ENCODE measurements around the gene LMBR1. TPM values are rescaled to one million over a fixed set of nuclear protein-coding genes. Genes with fewer than 3 reads are reported as not detected.
"Not testable (repeated sequence)": the region's sequence is repeated elsewhere in the genome, so short reads cannot be mapped to it uniquely, and the experiment has no call there.

LMBR1 gene
- polyA plus RNA-seq, 2 donors = 4.4 to 7.0 TPM

DNA sequence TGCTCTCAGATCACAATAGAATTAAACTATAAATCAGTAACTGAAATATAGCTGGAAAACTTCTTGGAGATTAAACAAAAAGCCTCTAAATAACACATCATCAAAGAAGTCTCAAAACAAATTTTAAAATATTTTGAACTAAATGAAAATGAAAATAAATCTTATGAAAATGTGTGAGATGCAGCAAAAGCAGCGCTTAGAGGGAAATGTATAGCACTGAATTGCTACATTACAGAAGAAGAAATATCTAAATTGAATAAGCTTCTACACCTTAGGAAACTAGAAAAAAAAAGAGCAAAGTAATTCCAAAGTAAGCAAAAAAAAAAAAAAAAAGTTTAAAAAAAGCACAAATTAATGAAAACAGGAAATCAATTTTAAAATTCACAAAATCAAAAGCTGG is 35.2 kb downstream of the LMBR1 start:
- H3K4me3 ChIP-seq (ENCODE audit: low read depth in 1 of 2, low read length in 2 of 2) = no peak overlapping the region
- H3K27me3 ChIP-seq (ENCODE audit: control insufficient read depth in 1 of 2, insufficient read depth in 2 of 2, low read length in 2 of 2) = no peaks in the 10 kb centered on the region
- no peak overlapping the region for H3K27ac ChIP-seq (ENCODE audit: low read depth in 2 of 2, low read length in 1 of 2)
- 96 to 100% methylated on average over 1 of the region's 1 CpG for WGBS, 2 donors
- H3K9me3 ChIP-seq (ENCODE audit: control insufficient read depth in 2 of 2, insufficient read depth in 1 of 2, low read depth in 1 of 2, low read length in 1 of 2) = peaks cover 0 to 2% of the 10 kb centered on the region in 2 donors
- H3K4me1 ChIP-seq (ENCODE audit: control insufficient read depth in 2 of 2, insufficient read depth in 2 of 2, low read length in 1 of 2) = no peaks in the 10 kb centered on the region
- H3K36me3 ChIP-seq (ENCODE audit: control insufficient read depth in 2 of 2, insufficient read depth in 2 of 2, low read length in 1 of 2) = no peaks in the 10 kb centered on the region

DNA sequence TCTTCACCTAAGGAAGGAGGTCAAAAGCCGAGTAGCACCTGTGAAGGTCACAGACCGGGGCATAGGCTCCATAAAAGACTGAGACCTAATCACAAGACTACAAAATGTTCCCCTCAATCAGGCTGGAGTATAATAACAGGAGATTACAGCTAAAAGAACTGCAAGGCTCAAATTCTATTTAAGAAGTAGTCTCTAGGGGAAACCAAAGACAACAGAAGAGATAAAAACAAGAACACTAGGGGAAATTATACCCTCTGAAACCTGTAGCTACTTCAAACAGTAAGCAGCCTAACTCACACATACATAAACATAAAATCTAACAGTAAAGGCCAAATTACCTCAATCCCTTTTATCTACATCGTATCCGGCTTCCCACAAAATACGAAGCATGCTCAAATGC is 38.3 kb downstream of the LMBR1 start:
- 98 to 99% methylated on average over 5 of the region's 5 CpGs for WGBS, 2 donors
- Histone ChIP-seq H3K4me1 (ENCODE audit: control insufficient read depth in 2 of 2, insufficient read depth in 2 of 2, low read length in 1 of 2) (no peaks in the 10 kb centered on the region), H3K4me3 (ENCODE audit: low read depth in 1 of 2, low read length in 2 of 2) (no peak overlapping the region), H3K9me3 (ENCODE audit: control insufficient read depth in 2 of 2, insufficient read depth in 1 of 2, low read depth in 1 of 2, low read length in 1 of 2) (no peaks in the 10 kb centered on the region), H3K27ac (ENCODE audit: low read depth in 2 of 2, low read length in 1 of 2) (no peak overlapping the region), H3K27me3 (ENCODE audit: control insufficient read depth in 1 of 2, insufficient read depth in 2 of 2, low read length in 2 of 2) (no peaks in the 10 kb centered on the region), H3K36me3 (ENCODE audit: control insufficient read depth in 2 of 2, insufficient read depth in 2 of 2, low read length in 1 of 2) (no peaks in the 10 kb centered on the region)

DNA sequence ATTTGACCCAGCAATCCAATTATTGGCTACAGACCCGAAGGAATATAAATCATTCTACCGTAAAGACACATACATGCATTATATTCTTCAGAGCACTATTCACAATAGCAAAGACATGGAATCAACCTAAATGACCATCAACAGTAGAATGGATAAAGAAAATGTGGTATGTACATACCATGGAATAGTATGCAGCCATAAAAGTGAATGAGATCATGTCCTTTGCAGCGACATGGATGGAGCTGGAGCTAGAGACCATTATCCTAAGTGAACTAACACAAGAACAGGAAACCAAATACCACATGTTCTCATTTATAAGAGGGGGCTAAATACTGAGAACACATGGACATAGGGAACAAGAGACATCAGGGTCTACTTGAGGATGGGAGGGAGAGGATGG is 44.0 kb downstream of the LMBR1 start:
- WGBS, 2 donors = 96 to 98% methylated on average over 3 of the region's 3 CpGs
- no peak overlapping the region for H3K4me3 ChIP-seq (ENCODE audit: low read depth in 1 of 2, low read length in 2 of 2)
- no peak overlapping the region for H3K27ac ChIP-seq (ENCODE audit: low read depth in 2 of 2, low read length in 1 of 2)
- H3K36me3 ChIP-seq (ENCODE audit: control insufficient read depth in 2 of 2, insufficient read depth in 2 of 2, low read length in 1 of 2) = no peaks in the 10 kb centered on the region
- no peaks in the 10 kb centered on the region for H3K9me3 ChIP-seq (ENCODE audit: control insufficient read depth in 2 of 2, insufficient read depth in 1 of 2, low read depth in 1 of 2, low read length in 1 of 2)
- no peaks in the 10 kb centered on the region for H3K27me3 ChIP-seq (ENCODE audit: control insufficient read depth in 1 of 2, insufficient read depth in 2 of 2, low read length in 2 of 2)
- no peaks in the 10 kb centered on the region for H3K4me1 ChIP-seq (ENCODE audit: control insufficient read depth in 2 of 2, insufficient read depth in 2 of 2, low read length in 1 of 2)

GRCh38 chr7:156845379-156846101 is 47.4 kb downstream of the LMBR1 start:
- Histone ChIP-seq H3K36me3 (ENCODE audit: control insufficient read depth in 2 of 2, insufficient read depth in 2 of 2, low read length in 1 of 2) (no peaks in the 10 kb centered on the region), H3K4me1 (ENCODE audit: control insufficient read depth in 2 of 2, insufficient read depth in 2 of 2, low read length in 1 of 2) (no peaks in the 10 kb centered on the region), H3K9me3 (ENCODE audit: control insufficient read depth in 2 of 2, insufficient read depth in 1 of 2, low read depth in 1 of 2, low read length in 1 of 2) (no peaks in the 10 kb centered on the region), H3K27me3 (ENCODE audit: control insufficient read depth in 1 of 2, insufficient read depth in 2 of 2, low read length in 2 of 2) (no peaks in the 10 kb centered on the region), H3K4me3 (ENCODE audit: low read depth in 1 of 2, low read length in 2 of 2) (no peak overlapping the region), H3K27ac (ENCODE audit: low read depth in 2 of 2, low read length in 1 of 2) (no peak overlapping the region)
- WGBS, 2 donors = 77 to 89% methylated on average over 5 of the region's 5 CpGs

DNA sequence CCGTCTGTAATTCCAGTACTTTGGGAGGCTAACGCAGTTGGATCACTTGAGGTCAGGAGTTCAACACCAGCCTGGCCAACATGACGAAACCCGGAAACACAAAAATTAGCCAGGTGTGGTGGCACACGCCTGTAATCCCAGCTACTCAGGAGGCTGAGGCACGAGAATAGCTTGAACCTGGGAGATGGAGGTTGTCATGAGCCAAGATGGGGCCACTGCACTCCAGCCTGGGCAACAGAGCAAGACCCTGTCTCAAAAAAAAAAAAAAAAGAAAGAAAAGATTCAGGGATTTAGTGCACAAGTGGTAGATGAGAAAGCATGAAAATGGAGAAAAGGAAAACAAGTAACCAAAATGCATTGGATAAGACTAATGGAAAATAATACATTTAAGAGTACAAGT is 49.4 kb downstream of the LMBR1 start:
- H3K4me1 ChIP-seq (ENCODE audit: control insufficient read depth in 2 of 2, insufficient read depth in 2 of 2, low read length in 1 of 2); H3K4me3 ChIP-seq (ENCODE audit: low read depth in 1 of 2, low read length in 2 of 2); H3K9me3 ChIP-seq (ENCODE audit: control insufficient read depth in 2 of 2, insufficient read depth in 1 of 2, low read depth in 1 of 2, low read length in 1 of 2); H3K27me3 ChIP-seq (ENCODE audit: control insufficient read depth in 1 of 2, insufficient read depth in 2 of 2, low read length in 2 of 2); H3K36me3 ChIP-seq (ENCODE audit: control insufficient read depth in 2 of 2, insufficient read depth in 2 of 2, low read length in 1 of 2); H3K27ac ChIP-seq (ENCODE audit: low read depth in 2 of 2, low read length in 1 of 2): not testable (repeated sequence)
- WGBS, 2 donors = 83 to 96% methylated on average over 6 of the region's 6 CpGs

- H3K36me3 ChIP-seq (ENCODE audit: control insufficient read depth in 2 of 2, insufficient read depth in 2 of 2, low read length in 1 of 2) = peaks cover 0 to 2% of the 10 kb centered on the region in 2 donors
- no peak overlapping the region for H3K4me3 ChIP-seq (ENCODE audit: low read depth in 1 of 2, low read length in 2 of 2)
- no peaks in the 10 kb centered on the region for H3K9me3 ChIP-seq (ENCODE audit: control insufficient read depth in 2 of 2, insufficient read depth in 1 of 2, low read depth in 1 of 2, low read length in 1 of 2)
- no peaks in the 10 kb centered on the region for H3K4me1 ChIP-seq (ENCODE audit: control insufficient read depth in 2 of 2, insufficient read depth in 2 of 2, low read length in 1 of 2)
- no peaks in the 10 kb centered on the region for H3K27me3 ChIP-seq (ENCODE audit: control insufficient read depth in 1 of 2, insufficient read depth in 2 of 2, low read length in 2 of 2)
- H3K27ac ChIP-seq (ENCODE audit: low read depth in 2 of 2, low read length in 1 of 2) = no peak overlapping the region
- 92 to 95% methylated on average over 2 of the region's 2 CpGs for WGBS, 2 donors
Measured at GRCh38 chr7:156843157-156843556, 49.8 kb downstream of the LMBR1 start.

DNA sequence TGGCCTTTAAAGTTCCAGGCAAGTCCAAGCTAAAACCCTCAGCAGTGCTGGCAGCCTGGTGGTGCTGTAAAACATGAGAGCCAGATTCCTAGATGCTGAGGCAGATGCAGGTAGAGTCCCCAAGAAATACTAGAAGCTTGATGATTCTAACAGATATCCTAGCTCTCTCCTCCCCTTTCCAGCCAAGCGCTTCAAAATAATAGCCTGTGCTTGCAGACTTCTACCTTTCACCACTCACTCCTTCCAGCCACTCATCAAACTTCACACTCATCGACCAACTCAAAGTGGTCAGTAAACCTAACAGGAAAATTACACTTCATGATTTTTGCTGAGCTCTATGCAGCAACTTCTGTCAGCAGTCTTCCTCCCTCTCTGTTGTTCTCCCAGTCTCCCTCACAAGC is 50.2 kb downstream of the LMBR1 start:
- H3K36me3 ChIP-seq (ENCODE audit: control insufficient read depth in 2 of 2, insufficient read depth in 2 of 2, low read length in 1 of 2) = peaks cover 0 to 2% of the 10 kb centered on the region in 2 donors
- H3K9me3 ChIP-seq (ENCODE audit: control insufficient read depth in 2 of 2, insufficient read depth in 1 of 2, low read depth in 1 of 2, low read length in 1 of 2) = no peaks in the 10 kb centered on the region
- no peak overlapping the region for H3K4me3 ChIP-seq (ENCODE audit: low read depth in 1 of 2, low read length in 2 of 2)
- H3K4me1 ChIP-seq (ENCODE audit: control insufficient read depth in 2 of 2, insufficient read depth in 2 of 2, low read length in 1 of 2) = no peaks in the 10 kb centered on the region
- no peak overlapping the region for H3K27ac ChIP-seq (ENCODE audit: low read depth in 2 of 2, low read length in 1 of 2)
- whole genome bisulfite sequencing, 2 donors = 70 to 88% methylated on average over 2 of the region's 2 CpGs
- no peaks in the 10 kb centered on the region for H3K27me3 ChIP-seq (ENCODE audit: control insufficient read depth in 1 of 2, insufficient read depth in 2 of 2, low read length in 2 of 2)

GRCh38 chr7:156842317-156842716 is 50.7 kb downstream of the LMBR1 start:
- Histone ChIP-seq H3K27ac (ENCODE audit: low read depth in 2 of 2, low read length in 1 of 2) (no peak overlapping the region), H3K27me3 (ENCODE audit: control insufficient read depth in 1 of 2, insufficient read depth in 2 of 2, low read length in 2 of 2) (no peaks in the 10 kb centered on the region), H3K9me3 (ENCODE audit: control insufficient read depth in 2 of 2, insufficient read depth in 1 of 2, low read depth in 1 of 2, low read length in 1 of 2) (no peaks in the 10 kb centered on the region), H3K4me1 (ENCODE audit: control insufficient read depth in 2 of 2, insufficient read depth in 2 of 2, low read length in 1 of 2) (no peaks in the 10 kb centered on the region), H3K36me3 (ENCODE audit: control insufficient read depth in 2 of 2, insufficient read depth in 2 of 2, low read length in 1 of 2) (peaks cover 0 to 2% of the 10 kb centered on the region in 2 donors), H3K4me3 (ENCODE audit: low read depth in 1 of 2, low read length in 2 of 2) (no peak overlapping the region)
- 80 to 93% methylated on average over 5 of the region's 5 CpGs for WGBS, 2 donors

DNA sequence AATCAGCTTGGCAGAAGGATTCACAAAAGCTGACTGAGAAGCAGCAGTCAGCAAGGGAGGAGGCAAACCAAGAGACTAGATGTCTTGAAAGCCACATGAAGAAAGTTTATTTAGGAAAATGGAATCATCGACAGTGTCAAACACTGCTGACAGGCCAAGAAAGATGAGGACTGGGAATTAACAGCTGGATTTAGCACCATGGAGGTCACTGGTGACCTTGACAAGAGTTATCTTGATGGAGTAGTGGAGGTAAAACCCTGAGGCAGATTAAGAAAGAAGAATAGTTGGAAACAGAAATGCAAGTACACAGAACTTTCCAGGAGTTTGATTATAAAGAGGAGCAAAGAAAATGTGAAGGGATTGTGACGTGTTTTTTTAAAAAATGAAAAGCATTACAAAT is 51.5 kb downstream of the LMBR1 start:
- peaks cover 0 to 2% of the 10 kb centered on the region in 2 donors for H3K36me3 ChIP-seq (ENCODE audit: control insufficient read depth in 2 of 2, insufficient read depth in 2 of 2, low read length in 1 of 2)
- no peak overlapping the region for H3K27ac ChIP-seq (ENCODE audit: low read depth in 2 of 2, low read length in 1 of 2)
- H3K4me1 ChIP-seq (ENCODE audit: control insufficient read depth in 2 of 2, insufficient read depth in 2 of 2, low read length in 1 of 2) = no peaks in the 10 kb centered on the region
- H3K4me3 ChIP-seq (ENCODE audit: low read depth in 1 of 2, low read length in 2 of 2) = no peak overlapping the region
- 73 to 74% methylated on average over 2 of the region's 2 CpGs for WGBS, 2 donors
- no peaks in the 10 kb centered on the region for H3K27me3 ChIP-seq (ENCODE audit: control insufficient read depth in 1 of 2, insufficient read depth in 2 of 2, low read length in 2 of 2)
- H3K9me3 ChIP-seq (ENCODE audit: control insufficient read depth in 2 of 2, insufficient read depth in 1 of 2, low read depth in 1 of 2, low read length in 1 of 2) = no peaks in the 10 kb centered on the region

DNA sequence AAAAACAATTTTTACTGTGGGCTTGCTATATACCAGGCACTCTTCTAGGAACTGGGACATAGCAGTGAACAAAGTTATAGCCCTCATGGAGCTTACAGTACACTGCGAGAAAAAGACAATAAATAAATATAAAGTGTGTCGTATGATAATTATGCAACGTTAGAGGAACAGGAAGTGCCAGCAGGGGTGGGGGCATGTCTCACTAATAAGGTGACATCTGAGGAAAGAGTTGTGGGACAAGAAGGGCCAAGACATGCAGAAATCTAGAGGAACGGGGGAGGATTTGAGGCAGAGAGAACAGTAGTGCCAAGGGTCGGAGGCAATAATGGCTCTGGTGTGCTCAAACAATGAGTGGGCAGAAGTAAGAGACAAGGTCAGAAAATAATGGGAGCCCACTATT is 52.8 kb downstream of the LMBR1 start:
- 80 to 83% methylated on average over 5 of the region's 5 CpGs for WGBS, 2 donors
- peaks cover 0 to 2% of the 10 kb centered on the region in 2 donors for H3K36me3 ChIP-seq (ENCODE audit: control insufficient read depth in 2 of 2, insufficient read depth in 2 of 2, low read length in 1 of 2)
- H3K27me3 ChIP-seq (ENCODE audit: control insufficient read depth in 1 of 2, insufficient read depth in 2 of 2, low read length in 2 of 2) = no peaks in the 10 kb centered on the region

More for the DNA sequence above, 52.8 kb downstream of the LMBR1 start:
- H3K9me3 ChIP-seq (ENCODE audit: control insufficient read depth in 2 of 2, insufficient read depth in 1 of 2, low read depth in 1 of 2, low read length in 1 of 2) = no peaks in the 10 kb centered on the region
- no peak overlapping the region for H3K27ac ChIP-seq (ENCODE audit: low read depth in 2 of 2, low read length in 1 of 2)
- no peaks in the 10 kb centered on the region for H3K4me1 ChIP-seq (ENCODE audit: control insufficient read depth in 2 of 2, insufficient read depth in 2 of 2, low read length in 1 of 2)
- H3K4me3 ChIP-seq (ENCODE audit: low read depth in 1 of 2, low read length in 2 of 2) = no peak overlapping the region
